Hippocampal formation (tissue), 2 donors: ENCODE measurements around the gene TECR.
A peak's percentile ranks its signal among the peaks of the same experiment; 100 is the strongest.
"Not testable (repeated sequence)": the region's sequence is repeated elsewhere in the genome, so short reads cannot be mapped to it uniquely, and the experiment has no call there.

Source experiments
- DNase-seq, 2 donors: peaks; one replicate each; lab custom pipeline; 2025; lab: John Stamatoyannopoulos, UW

TECR gene

DNA sequence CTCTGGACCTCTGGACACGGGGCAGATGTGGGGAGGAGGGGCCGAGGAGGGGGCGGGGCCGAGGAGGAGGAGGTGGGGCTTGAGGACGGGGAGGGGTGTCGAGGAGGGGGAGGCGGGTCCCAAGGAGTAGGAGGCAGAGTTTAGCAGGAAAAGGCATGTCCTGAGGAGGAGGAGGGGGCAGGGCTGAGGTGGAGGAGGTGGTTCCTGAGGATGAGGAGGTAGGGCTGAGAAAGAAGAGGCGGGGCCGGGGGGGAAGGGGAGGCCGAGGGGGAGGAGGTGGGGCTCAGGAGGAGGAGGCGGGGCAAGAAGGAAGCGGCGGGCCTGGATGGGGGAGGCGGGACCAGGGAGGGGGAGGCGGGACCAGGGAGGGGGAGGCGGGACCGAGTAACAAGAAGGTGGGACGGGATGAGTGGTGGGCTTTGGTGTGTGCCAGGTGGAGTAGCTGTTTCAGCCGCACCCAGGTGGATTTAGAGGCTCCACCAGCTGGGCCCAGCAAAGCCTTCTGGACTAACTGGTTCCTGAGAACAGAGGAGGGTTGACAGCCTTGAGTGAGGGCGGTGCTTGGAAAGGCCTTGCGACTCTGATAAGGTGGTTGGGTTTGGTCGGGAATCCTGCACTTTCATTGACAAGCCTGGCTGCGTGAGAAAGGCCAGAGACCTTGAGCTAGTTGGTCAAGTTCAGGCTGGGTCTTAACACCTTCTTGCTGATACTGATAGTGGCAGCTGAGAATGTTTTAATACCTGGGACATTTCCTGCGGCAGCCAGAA lies 7.7 kb downstream of the TECR start:
- DNase-seq, result no peak

DNA sequence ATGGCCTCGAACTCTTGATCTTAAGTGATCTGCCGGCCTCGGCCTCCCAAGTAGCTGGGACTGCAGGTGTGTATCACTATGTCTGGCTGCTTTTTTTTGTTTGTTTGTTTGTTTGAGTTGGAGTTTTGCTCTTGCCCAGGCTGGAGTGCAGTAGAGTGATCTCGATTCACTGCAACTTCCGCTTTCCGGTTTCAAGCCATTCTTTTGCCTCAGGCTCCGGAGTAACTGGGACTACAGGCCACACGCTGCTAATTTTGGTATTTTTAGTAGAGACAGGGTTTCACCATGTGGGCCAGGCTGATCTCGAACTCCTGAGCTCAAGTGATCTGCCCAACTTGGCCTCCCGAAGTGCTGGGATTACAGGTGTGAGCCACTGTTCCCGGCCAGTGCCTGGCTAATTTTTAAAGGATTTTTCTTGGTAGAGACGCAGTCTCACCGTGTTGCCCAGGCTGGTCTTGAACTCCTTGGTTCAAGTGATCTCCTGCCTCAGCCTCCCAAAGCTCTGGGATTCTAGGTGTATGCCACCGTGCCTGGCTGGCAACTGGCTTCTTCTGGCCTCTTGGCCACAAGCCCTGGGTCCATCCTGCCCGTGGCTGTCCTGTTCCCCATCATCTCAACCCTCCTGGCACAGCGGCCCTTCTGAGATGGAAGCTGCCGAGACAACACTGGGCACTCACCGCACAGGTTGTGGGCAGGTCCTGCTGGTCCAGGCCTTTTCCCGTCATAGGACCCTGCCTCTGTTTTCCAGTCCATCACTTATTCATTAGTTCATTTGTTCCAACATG lies 11.5 kb downstream of the TECR start:
- DNase-seq, result no peak

DNA sequence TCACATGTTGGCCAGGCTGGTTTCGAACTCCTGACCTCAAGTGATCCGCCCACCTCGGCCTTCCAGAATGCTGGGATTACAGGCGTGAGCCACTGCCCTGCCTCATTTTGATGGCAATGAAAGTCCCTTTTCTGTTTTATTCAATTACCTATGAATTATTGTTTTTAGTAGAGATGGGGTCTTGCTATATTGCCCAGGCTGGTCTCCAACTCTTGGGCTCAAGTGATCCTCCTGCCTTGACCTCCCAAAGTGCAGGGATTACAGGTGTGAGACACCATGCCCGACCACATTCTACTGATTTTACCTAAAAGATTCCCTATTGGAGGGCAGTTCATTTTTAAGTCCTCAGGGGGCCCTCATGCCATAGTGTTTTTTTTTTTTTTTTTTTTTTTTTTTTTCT lies 12.6 kb downstream of the TECR start:
- DNase-seq, result not testable (repeated sequence)

DNA sequence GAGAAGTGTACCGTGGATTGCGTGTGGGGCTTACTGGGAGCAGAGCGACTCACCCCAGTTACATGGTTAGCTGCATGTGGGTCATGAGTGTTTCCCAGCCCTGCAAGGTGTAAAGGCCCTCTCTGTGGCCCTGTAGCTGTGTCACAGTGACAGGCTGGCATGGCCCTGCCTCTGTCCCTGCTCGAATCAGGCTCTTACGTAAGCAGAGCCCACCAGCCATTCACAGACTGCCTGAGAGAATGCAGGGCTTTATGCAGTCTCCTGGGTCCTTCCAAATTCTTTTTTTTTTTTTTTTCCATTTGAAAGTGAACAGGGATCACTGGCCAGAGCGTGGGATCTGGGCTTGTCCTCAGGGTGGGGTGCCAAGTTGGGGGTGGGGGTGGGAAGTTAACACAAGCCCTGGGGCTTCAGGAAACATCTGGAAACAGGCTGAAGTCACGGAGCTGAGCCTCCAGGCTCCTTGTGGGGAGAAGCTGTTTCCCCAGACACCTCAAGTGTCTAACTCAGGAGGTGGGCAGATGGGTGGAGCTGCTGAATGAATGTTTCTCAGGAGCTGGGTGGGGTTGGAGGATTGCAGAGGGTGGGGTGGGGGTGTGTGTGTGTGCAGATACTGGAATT lies 13.4 kb downstream of the TECR start:
- DNase-seq, result peak in 1 of 2 donors; percentile 28

DNA sequence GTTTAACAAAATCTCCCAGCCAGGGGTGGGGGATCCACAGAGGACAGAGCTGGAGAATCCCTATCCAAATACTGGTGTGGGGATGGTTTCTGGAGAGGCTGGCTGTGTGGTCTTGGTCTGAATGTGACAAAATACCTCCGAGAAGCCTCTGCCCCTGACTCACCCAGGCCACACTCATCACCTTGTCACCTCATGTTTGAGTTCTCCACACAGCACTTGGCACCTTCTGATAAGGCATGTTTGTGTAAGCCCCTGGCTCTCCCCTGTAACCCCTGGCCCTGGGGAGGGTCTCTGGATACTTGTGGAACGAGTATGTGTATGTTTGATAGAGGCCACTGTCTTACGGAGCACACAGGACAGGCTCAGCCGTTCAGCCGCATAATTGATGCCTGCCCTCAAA lies 14.7 kb downstream of the TECR start:
- no peak for DNase-seq

DNA sequence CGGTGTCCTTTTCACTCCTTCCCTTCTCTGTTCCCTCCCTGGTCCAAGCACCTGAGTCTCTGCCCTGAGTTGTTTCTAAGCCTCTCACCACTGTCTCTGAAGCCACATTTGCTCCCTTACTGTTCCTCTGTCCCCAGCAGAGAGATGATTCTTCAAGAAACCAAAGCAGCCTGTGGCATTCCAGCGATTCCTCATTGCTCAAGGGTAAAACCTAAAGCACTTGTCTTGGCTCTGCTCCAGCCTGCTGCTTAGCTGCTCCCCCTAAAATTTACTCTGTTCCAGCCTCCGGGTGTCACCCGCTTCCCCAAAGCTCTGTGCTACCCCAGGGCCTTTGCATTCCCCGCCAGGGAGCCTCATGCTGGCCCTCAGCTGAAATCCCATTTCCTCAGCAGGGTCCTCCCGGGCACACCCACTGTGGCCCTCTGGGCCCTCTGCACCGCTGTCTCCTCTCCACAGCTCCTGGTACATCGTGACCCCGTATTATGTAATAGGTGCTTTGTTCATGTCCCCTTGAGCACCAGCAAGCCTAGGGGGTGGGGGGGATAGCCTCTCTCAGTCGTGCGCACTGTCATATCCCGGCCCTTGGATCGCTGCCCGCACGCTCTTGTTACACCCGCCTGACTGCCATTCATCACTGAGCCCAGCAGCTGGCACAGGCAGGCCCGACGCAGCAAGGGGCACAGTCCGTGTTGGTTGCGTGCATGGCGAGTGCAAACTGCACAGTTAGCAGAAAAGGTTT lies 15.8 kb downstream of the TECR start:
- DNase-seq, result peak; percentile 92 to 93

DNA sequence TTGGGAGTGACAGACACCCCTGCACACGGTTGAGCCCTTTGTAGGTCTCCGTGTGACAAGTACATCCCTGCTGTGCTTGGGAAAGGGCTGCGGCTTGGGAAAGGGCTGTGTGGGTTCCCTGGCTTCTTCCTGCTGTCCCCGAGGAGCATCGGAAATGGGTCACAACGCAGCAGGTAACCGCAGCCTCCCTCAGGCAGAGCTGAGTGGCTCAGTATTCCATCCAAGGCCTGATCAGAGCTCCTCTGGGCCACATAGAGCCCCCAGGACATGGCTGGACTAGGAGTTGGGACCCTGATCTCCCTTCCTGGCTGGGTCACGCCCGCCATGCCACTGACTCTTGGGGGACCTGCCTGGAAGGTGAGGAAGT lies 16.3 kb downstream of the TECR start:
- no peak for DNase-seq

DNA sequence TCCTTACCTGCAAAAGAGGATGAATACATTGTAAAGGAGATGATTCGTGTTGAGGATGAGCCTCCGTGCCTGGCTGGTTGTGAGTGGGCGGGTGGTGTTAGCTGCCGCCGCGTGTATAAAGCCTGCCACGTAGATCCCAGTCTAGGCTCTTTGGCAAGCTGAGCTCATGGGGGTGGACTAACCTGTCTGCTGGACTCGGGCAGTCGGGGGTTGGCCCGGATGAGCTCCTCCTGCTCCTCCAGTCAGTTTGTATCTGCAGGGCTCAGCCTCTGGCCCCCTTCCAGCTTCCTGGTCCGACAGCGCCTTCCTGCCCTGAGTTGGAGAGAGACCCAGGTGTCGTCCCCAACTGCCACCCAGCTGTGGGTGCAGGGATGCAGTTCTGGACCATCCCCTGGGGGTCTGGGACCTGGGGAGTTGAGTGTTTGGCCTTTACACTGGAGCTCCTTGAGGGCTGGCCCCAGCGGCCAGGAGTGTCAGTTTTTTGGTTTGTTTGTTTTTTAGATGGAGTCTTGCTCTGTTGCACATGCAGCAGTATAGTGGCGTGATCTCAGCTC lies 20.9 kb downstream of the TECR start:
- no peak for DNase-seq

DNA sequence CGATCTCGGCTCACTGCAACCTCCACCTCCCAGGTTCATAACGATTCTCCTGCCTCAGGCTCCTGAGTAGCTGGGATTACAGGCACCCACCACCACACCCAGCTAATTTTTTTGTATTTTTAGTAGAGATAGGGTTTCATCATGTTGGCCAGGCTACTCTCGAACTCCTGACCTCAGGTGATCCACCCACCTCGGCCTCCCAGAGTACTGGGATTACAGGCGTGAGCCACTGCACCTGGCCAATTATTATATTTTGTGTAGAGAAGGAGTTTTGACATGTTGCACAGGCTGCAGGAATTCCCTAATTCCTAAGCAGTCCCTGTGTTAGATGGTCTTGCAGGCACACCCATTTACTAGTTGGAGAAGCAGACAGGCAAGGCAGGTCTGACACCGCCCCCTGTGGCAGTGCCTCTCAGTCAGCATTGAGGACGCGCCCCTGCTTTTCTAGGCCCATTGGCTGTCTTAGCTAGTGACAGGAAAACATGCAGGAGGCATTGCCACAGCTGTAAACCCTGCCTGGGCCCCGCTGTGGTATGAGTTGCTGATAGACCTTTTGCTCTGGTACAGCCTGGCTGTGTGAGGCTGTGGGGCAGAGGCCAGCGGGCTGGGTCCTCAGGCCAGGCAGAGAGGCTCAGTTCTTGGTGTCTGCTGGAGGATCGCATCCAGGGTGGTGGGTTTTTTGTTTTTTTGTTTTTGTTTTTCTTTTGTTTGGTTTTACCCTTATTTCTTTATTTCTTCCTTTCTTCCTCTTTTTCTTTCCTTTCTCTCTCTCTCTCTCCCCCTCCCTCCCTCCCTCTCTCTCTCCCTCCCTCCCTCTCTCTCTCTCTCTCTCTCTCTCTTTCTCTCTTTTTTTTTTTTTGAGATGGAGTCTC lies 22.0 kb downstream of the TECR start:
- peak in 1 of 2 donors; percentile 52 for DNase-seq

DNA sequence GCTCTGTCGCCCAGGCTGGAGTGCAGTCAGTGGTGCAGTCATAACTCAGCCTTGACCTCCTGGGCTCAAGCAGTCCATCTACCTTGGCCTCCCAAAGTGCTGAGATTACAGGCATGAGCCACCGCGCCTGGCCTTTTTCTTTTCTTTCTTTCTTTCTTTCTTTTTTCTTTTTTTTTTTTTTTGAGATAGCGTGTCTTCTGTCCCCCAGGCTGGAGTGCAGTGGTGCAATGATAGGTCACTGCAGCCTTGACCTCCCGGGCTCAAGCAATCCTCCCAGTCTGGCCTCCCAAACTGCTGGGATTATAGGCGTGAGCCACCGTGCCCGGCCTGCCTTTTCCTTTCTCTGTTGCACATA lies 22.6 kb downstream of the TECR start:
- DNase-seq, result not testable (repeated sequence)

DNA sequence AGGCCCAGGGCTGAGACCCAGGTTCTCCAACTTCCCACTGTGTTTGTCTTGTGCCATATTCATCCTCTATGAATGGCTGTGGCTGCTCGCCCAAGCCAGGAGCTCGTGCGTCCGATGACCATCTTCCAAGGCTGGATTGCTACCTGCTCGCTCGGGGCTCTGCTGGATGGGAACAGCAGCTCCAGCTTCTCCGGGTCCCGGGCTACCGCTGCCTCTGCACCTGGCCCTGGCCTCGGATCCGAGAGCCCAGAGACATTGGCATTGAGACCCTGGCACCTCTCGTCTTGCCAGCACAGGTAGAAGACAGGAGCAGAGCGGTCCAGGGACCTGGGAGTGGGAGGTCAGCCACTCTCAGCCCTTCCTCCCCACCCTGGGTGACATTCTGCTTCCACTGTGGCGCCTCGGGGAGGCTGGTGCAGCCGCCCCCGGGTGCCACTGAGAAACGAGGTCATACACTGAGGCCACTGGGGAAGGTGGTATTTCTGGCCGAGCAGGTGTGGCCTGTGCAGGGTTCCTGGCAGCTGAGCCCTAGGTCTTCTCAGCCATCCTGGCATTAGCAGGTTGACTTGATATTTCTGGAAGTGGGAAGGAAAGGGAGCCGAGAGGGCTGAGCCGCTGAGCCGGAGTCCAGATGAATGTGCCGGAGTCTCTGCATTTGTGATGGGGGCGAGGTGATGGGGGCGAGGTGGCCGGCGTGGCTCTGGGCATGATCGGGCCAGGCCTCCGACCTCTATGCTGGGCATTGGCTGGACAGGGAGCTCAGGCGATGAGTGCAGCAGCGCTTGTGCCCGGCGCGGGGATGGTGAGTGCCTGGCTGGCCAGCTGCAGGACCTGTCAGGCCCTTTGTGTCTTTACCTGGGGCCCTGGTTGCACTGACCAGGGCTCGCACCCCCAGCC lies 23.9 kb downstream of the TECR start:
- no peak for DNase-seq

DNA sequence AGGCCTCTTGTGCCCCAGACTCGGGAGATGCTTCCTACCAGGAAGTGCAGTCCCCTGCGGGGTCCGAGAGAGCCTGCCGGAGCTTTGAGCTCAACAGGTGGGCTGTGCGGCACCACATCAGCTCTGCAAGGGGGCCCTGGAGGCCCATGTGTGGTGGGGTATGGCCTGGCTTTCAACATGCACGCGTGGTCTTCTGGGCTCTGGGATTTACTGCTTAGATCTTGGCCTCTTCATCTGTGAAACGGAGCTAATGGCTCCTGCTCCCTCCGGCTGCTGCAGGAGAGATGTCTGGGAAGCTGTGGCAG lies 24.5 kb downstream of the TECR start:
- DNase-seq, result no peak

DNA sequence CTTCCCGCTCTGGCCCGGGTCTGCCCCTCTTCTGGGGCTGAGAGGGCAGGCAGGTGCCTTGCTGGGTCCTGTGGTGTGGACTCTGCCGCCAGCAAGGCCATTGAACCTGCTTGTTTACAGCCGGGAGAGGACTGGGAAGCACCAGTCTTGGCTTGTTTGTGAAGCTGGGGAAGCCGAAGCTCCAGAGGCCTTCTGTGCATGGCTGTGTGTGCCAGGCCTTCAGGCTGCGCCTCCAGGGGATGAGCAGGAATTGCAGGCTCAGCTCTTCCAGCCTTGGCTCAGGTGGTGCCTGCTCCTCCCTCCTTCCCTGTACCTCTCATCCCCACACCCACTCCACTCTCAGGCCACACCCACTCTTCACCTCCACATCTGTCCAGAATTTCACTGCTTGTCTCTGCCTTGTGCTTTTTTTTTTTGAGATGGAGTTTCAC lies 25.0 kb downstream of the TECR start:
- DNase-seq, result peak in 1 of 2 donors; percentile 13

DNA sequence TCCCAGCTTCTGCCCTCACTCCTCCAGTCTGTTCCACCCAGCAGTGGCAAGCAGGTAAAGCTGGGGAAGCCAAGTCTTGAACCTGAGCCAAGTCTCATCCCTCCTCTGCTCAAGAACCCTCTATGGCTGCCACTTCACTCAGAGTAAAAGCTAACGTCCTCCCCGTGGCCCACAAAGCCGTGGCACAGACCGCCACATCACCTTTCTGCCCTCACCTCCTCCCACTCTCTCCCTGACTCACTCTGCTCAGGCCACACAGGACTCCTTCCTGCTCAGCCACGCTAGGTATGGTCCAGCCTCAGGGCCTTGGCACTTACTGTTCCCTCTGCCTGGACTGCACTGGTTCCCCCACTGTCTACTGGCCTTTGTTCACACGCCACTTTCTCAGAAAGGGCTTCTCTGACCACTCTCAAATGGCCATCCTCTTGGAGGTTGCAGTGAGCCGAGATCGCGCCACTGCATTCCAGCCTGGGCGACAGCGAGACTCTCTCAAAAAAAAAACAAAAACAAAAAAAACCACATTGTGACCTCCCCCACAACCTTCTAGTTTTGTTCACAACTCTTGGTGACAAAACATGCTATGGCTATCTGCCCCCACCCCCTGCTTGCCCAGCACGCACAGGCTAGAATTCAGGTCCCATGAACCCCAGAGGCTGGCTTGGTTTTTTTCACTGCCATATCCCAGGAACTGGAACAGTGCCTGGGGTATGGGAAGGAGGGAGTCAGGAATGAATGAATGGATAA lies 26.7 kb downstream of the TECR start:
- no peak for DNase-seq

DNA sequence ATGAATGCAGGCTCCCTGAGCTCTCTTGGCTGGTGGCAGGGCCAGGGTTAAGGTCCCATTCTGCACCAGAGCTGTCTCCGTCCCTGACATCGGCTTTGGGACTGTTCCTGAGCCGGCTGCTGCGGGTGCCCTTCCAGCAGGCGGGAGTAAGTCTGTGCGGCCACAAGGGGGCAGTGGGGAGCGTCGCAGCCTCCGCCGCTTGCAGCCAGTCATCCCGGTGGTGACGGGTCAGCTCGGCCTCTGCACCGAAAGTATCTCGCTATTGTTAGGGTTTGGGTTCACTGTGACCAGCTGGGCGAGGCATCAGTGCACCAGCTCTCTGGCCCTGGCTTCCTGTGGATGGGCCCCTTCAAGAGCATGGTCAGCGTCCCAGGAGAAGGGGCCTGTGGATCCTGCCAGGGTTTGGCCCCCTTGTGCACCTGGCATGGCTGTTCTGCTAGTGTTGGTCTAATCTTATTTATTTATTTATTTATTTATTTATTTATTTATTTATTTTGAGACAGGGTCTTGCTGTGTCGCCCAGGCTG lies 27.3 kb downstream of the TECR start:
- peak; percentile 74 to 81 for DNase-seq

DNA sequence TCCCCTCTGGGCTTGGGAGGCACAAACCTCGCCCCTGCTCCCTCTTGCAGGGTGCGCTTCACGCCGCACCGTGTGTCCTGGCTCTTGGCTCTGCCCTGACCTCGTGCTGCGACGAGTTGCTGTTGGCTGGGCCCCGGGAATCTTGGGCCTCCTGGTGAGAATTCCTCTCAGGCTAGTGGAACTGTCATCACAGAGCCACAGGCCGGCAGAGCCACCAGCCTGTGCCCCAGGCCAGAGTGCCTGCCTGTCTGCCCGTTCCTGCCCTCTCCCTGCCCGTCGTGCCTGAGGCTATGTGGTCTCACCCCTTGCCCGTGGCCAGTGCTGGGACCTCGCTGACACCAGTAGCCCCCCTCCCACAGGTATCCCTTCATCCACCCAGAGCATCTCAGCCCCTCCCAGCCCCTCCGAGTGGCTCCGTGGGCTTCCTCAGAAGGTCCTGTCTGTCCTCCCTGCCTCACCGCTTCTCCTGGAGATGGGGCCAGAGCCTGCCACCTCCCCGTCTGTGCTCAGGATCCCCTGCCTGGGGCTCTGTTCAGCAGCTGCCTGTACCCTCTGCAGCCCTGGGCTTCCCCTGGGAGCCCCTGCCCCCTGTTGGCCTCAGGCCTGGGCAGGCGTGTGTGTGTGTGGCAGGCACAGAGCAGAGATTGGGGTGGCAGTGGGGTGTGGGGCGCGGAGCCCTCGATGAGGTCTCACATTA lies 29.1 kb downstream of the TECR start:
- DNase-seq, result no peak

DNA sequence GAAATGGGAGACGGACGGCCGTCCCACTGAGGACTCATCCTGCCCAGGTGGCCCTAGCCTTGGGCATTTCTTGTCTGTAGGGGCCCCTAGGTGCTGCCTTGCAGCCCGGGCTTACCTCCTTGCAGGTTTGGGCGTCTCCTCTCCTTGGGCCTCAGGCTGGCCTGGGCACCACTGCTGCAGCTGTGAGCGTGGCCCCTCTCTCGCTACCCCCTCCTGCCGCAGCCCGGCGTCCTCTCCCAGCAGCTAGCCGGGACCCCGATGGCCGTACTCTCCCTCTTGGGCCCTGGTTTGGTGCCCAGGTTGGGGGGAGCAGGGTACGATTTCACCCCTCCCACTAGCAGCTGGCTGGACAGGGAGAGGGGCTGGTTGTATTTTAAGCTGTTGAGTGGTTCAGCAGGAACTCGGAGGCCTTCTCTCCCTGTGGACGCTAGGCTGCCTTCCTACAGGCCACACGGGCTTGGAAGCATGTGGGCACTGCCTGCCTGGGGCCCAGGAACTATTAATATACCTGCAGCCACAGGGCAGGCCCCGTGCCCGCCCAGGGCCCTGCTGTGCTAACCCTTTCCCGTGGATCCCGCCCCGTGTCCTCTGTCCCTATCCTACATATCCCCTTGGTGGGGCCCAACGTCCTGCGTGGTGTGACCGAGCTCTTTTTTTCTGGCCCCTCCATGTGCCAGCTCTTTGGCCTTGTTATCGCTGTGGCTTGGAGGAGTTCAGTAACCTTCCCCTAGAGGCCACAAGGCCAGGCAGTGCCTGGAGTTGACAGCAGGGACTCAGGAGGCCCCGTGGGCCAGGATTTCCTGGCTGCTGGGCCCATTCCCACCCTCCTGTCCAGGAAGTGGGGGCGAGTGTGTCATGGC lies 30.8 kb downstream of the TECR start:
- DNase-seq, result no peak

DNA sequence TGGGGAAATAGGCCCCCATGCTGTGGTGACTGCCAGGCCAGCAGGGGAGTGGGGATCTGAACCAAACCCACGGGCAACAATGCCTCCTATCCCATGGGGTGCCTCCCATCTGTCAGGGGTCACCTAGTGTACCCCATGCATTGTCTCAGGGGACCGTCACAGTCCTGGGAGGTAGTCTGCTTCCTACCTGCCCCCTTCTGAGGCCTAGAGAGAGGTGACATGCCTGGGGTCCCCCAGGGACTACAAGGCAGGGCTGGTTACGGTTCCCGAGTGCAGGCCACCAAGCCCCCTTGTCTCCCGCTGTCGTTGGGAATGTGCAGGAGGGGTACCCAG lies 31.3 kb downstream of the TECR start:
- DNase-seq, result no peak
